H1 (cell line): ENCODE measurements around the gene FMC1. TPM values are rescaled to one million over a fixed set of nuclear protein-coding genes. Genes with fewer than 3 reads are reported as not detected.

Experiments
- CTCF ChIA-PET: fragments of 300-600 bp; sonication (Branson Sonifier 250); formaldehyde crosslinking; loops from one replicate; lab custom pipeline; 2021; ENCODE audit not compliant: partially characterized antibody; lab: Charles Lee
- POLR2A ChIA-PET: fragments of 300-600 bp; sonication (Branson Sonifier 250); formaldehyde crosslinking; loops from one replicate; lab custom pipeline; 2021; ENCODE audit warnings: inconsistent platforms; ENCODE audit not compliant: partially characterized antibody; lab: Charles Lee
- DNase-seq, 2 experiments: peaks; one replicate each; pipeline versions ENCODE4 v3.0.0 to v3.0.0-alpha.2; 2010 to 2022; ENCODE audit warnings: low spot score in 2 of 2, low read depth in 1 of 2, mixed read lengths in 1 of 2
- FAIRE-seq: peaks from 2 replicates; lab custom pipeline; 2011; peaks lifted over from hg19 to GRCh38; lab: Jason Lieb, UNC
- H2AFZ ChIP-seq: 2 replicates; pipeline ENCODE4 v1.8.1; 2012; ENCODE audit warnings: low read length, inconsistent platforms
- H2AK5ac ChIP-seq: 2 replicates; pipeline ENCODE4 v1.6.1; 2013; ENCODE audit warnings: low read depth, low read length
- H2BK120ac ChIP-seq: replicated peaks from 2 replicates; pipeline ENCODE3; 2013; ENCODE audit warnings: low read depth, low read length, inconsistent platforms
- H2BK12ac ChIP-seq: 2 replicates; pipeline ENCODE4 v1.6.1; 2013; ENCODE audit warnings: low read depth, low read length
- H2BK15ac ChIP-seq: 2 replicates; pipeline ENCODE4 v1.6.1; 2013; ENCODE audit warnings: low read length
- H2BK20ac ChIP-seq: 2 replicates; pipeline ENCODE4 v1.6.1; 2013; ENCODE audit warnings: low read length
- H2BK5ac ChIP-seq: 2 replicates; pipeline ENCODE4 v1.6.1; 2013; ENCODE audit warnings: low read depth, low read length
- H3K14ac ChIP-seq: 2 replicates; pipeline ENCODE4 v1.6.1; 2013; ENCODE audit warnings: inconsistent platforms; ENCODE audit not compliant: insufficient read length
- H3K18ac ChIP-seq: 2 replicates; pipeline ENCODE4 v1.6.1; 2013; ENCODE audit warnings: low read length; ENCODE audit errors: extremely low read depth
- H3K23ac ChIP-seq: 2 replicates; pipeline ENCODE4 v1.6.1; 2013; ENCODE audit warnings: inconsistent platforms; ENCODE audit not compliant: insufficient read length
- H3K23me2 ChIP-seq: 2 replicates; pipeline ENCODE4 v1.6.1; 2013; ENCODE audit warnings: low read depth, low read length
- H3K27ac ChIP-seq: 2 replicates; pipeline ENCODE4 v1.6.1; 2011; ENCODE audit warnings: low read depth, low read length, inconsistent platforms
- H3K27me3 ChIP-seq, 4 experiments: replicated peaks in 1 of 4; 1 replicate in 1 of 4; 2 replicates in 3 of 4; pipeline versions ENCODE4 v1.6.1 to v1.8.1; 2011 to 2013; ENCODE audit warnings: low read length in 3 of 4, mild to moderate bottlenecking in 3 of 4, inconsistent platforms in 2 of 4, mixed read lengths in 2 of 4, moderate library complexity in 1 of 4; ENCODE audit not compliant: control insufficient read depth in 3 of 4, insufficient read depth in 3 of 4; ENCODE audit errors: extremely low read depth in 1 of 4
- H3K36me3 ChIP-seq, 4 experiments: 2 replicates each; pipeline versions ENCODE4 v1.6.1 to v1.8.1; 2011 to 2013; ENCODE audit warnings: mild to moderate bottlenecking in 4 of 4, low read length in 3 of 4, moderate library complexity in 2 of 4, control low read depth in 1 of 4, inconsistent platforms in 1 of 4; ENCODE audit not compliant: insufficient read depth in 4 of 4, control insufficient read depth in 2 of 4
- H3K4ac ChIP-seq: replicated peaks from 2 replicates; pipeline ENCODE3; 2013; ENCODE audit warnings: low read length, low read depth, mixed read lengths, inconsistent platforms; ENCODE audit not compliant: insufficient read length
- H3K4me1 ChIP-seq, 4 experiments: replicated peaks in 1 of 4; 1 replicate in 1 of 4; 2 replicates in 3 of 4; pipeline versions ENCODE4 v1.6.1 to v1.8.1; 2011 to 2013; ENCODE audit warnings: low read length in 3 of 4, inconsistent platforms in 2 of 4, mixed read lengths in 1 of 4; ENCODE audit not compliant: insufficient read depth in 4 of 4, control insufficient read depth in 3 of 4
- H3K4me2 ChIP-seq, 2 experiments: 2 replicates each; pipeline versions ENCODE4 v1.6.1 to v1.8.1; 2011 to 2013; ENCODE audit warnings: low read depth in 2 of 2, low read length in 2 of 2, control low read depth in 1 of 2, inconsistent platforms in 1 of 2, mild to moderate bottlenecking in 1 of 2; ENCODE audit not compliant: insufficient read depth in 1 of 2
- H3K4me3 ChIP-seq, 4 experiments: fragments of 200-600, 300-600 bp in 1 of 4; sonication (generic), shearing (Covaris generic), sonication (Bioruptor Twin) in 1 of 4; 2 replicates each; pipeline versions ENCODE4 v1.5.1 to v1.8.1; 2011 to 2016; ENCODE audit warnings: low read length in 4 of 4, low read depth in 3 of 4, control low read depth in 2 of 4, inconsistent platforms in 2 of 4, mild to moderate bottlenecking in 2 of 4, mixed read lengths in 1 of 4, moderate library complexity in 1 of 4; ENCODE audit not compliant: insufficient read depth in 2 of 4; ENCODE audit errors: extremely low read depth in 1 of 4
- H3K56ac ChIP-seq: replicated peaks from 2 replicates; pipeline ENCODE3; 2013; ENCODE audit warnings: low read depth, mild to moderate bottlenecking, mixed read lengths, low read length, inconsistent platforms; ENCODE audit not compliant: insufficient read length
- H3K79me1 ChIP-seq: 2 replicates; pipeline ENCODE4 v1.6.1; 2013; ENCODE audit warnings: low read depth, low read length, control low read depth
- H3K79me2 ChIP-seq, 2 experiments: 2 replicates each; pipeline versions ENCODE4 v1.6.1 to v1.8.1; 2012 to 2013; ENCODE audit warnings: low read length in 2 of 2, mild to moderate bottlenecking in 2 of 2, inconsistent platforms in 1 of 2; ENCODE audit not compliant: insufficient read depth in 2 of 2, control insufficient read depth in 1 of 2
- H3K9ac ChIP-seq, 4 experiments: replicated peaks in 1 of 4; 1 replicate in 1 of 4; 2 replicates in 3 of 4; pipeline versions ENCODE4 v1.6.1 to v1.8.1; 2011 to 2013; ENCODE audit warnings: low read depth in 3 of 4, low read length in 3 of 4, control low read depth in 2 of 4, mild to moderate bottlenecking in 2 of 4, moderate library complexity in 2 of 4, inconsistent platforms in 1 of 4; ENCODE audit errors: extremely low read depth in 1 of 4
- H3K9me3 ChIP-seq, 2 experiments: 2 replicates each; pipeline versions ENCODE4 v1.6.1 to v1.8.1; 2012 to 2013; ENCODE audit warnings: mild to moderate bottlenecking in 2 of 2, moderate library complexity in 2 of 2, control low read depth in 1 of 2, inconsistent platforms in 1 of 2, low read depth in 1 of 2, low read length in 1 of 2, mixed read lengths in 1 of 2; ENCODE audit not compliant: insufficient read depth in 2 of 2
- H4K20me1 ChIP-seq, 2 experiments: replicated peaks in 1 of 2; 2 replicates each; pipeline versions ENCODE3 to v1.8.1; 2011 to 2013; ENCODE audit warnings: inconsistent platforms in 2 of 2, low read length in 2 of 2, mild to moderate bottlenecking in 1 of 2; ENCODE audit not compliant: insufficient read depth in 2 of 2, control insufficient read depth in 1 of 2
- H4K5ac ChIP-seq: 2 replicates; pipeline ENCODE4 v1.6.1; 2013; ENCODE audit warnings: low read length, low read depth, mixed read lengths, inconsistent platforms; ENCODE audit not compliant: insufficient read length
- H4K8ac ChIP-seq: 2 replicates; pipeline ENCODE4 v1.8.0; 2013; ENCODE audit warnings: mild to moderate bottlenecking, moderate library complexity, low read length, inconsistent platforms; ENCODE audit not compliant: insufficient read depth; ENCODE audit errors: extremely low read depth
- H4K91ac ChIP-seq: replicated peaks from 2 replicates; pipeline ENCODE3; 2013; ENCODE audit warnings: low read length, mixed read lengths, inconsistent platforms; ENCODE audit not compliant: insufficient read length
- ASH2L ChIP-seq: fragments of 200-600, 300-600 bp; sonication (generic); IDR thresholded peaks from one replicate; pipeline ENCODE4 v1.7.1; 2017; ENCODE audit warnings: low read length
- BACH1 ChIP-seq: IDR thresholded peaks from 2 replicates; pipeline ENCODE4 v1.6.1; 2012; ENCODE audit warnings: low read length, improper control_type of control experiment
- CEBPB ChIP-seq: IDR thresholded peaks from 2 replicates; pipeline ENCODE4 v1.6.1; 2012; ENCODE audit warnings: low read depth, low read length
- JUND ChIP-seq: IDR thresholded peaks from 2 replicates; pipeline ENCODE4 v1.6.1; 2011; ENCODE audit warnings: mild to moderate bottlenecking, improper control_type of control experiment, low read length
- KDM1A ChIP-seq: fragments of 200-600, 300-600 bp; sonication (generic); IDR thresholded peaks from 2 replicates; pipeline ENCODE4 v1.7.1; 2016; ENCODE audit warnings: mild to moderate bottlenecking, low read length, borderline replicate concordance
- KDM4A ChIP-seq: IDR thresholded peaks from one replicate; pipeline ENCODE4 v1.7.1; 2012; ENCODE audit warnings: low read depth, mild to moderate bottlenecking, moderate library complexity, low read length, inconsistent platforms; ENCODE audit not compliant: severe bottlenecking
- POLR2AphosphoS5 ChIP-seq: IDR thresholded peaks from 2 replicates; pipeline ENCODE4 v1.6.1; 2011; ENCODE audit warnings: low read depth, low read length
- RFX5 ChIP-seq: IDR thresholded peaks from 2 replicates; pipeline ENCODE4 v1.6.1; 2011; ENCODE audit warnings: low read depth, low read length, improper control_type of control experiment, borderline replicate concordance
- SIN3A ChIP-seq, 2 experiments: IDR thresholded peaks in 1 of 2; conservative IDR thresholded peaks in 1 of 2; 2 replicates each; pipeline ENCODE4 v1.6.1; 2011 to 2012; ENCODE audit warnings: low read length in 2 of 2, improper control_type of control experiment in 1 of 2, low read depth in 1 of 2, mild to moderate bottlenecking in 1 of 2
- SIX5 ChIP-seq: IDR thresholded peaks from 2 replicates; pipeline ENCODE4 v1.6.1; 2011; ENCODE audit warnings: mild to moderate bottlenecking, low read depth, low read length
- SP4 ChIP-seq: IDR thresholded peaks from 2 replicates; pipeline ENCODE4 v1.6.1; 2012; ENCODE audit warnings: low read length, inconsistent platforms
- SRF ChIP-seq: IDR thresholded peaks from 2 replicates; pipeline ENCODE4 v1.6.1; 2011; ENCODE audit warnings: mild to moderate bottlenecking, low read depth, low read length, moderate library complexity
- ZNF274 ChIP-seq: IDR thresholded peaks from 2 replicates; pipeline ENCODE4 v1.7.0; 2012; ENCODE audit warnings: low read length, borderline replicate concordance; ENCODE audit errors: extremely low read depth
- WGBS, 2 experiments: shearing (Covaris generic) in 1 of 2; methylation state at CpG; one replicate each; pipeline versions ENCODE4 v1.1.6 to v1.1.7; 2013 to 2015; ENCODE audit warnings: low lambda C conversion rate in 2 of 2, mixed read lengths in 2 of 2, inconsistent platforms in 1 of 2, low coverage in 1 of 2, missing lambda C conversion rate in 1 of 2; ENCODE audit not compliant: insufficient replicate concordance in 2 of 2, insufficient coverage in 1 of 2, insufficient read length in 1 of 2; ENCODE audit errors: extremely low coverage in 1 of 2, missing lambda C conversion rate in 1 of 2; 5-methylcytosine and 5-hydroxymethylcytosine counted together
- polyA plus RNA-seq, 7 experiments: library from polyadenylated mRNA; depleted of rRNA in 3 of 7; stranded (reverse) in 5 of 7; unstranded in 2 of 7; fragments of >200 nt in 5 of 7; fragments of 200-250 nt in 2 of 7; gene quantifications; 1 replicate in 5 of 7; 2 replicates in 1 of 7; 4 replicates in 1 of 7; pipeline versions ENCODE4 v1.2.1 to v1.2.3, GENCODE V29; 2011 to 2013; ENCODE audit warnings: missing spikeins in 2 of 7, mixed read lengths in 2 of 7
- total RNA-seq: library from RNA; stranded (reverse); fragmentation: NEBNext Ultra II Directional; extraction: Animal tissue kit (Norgen Biotek cat#: 25700); gene quantifications from 2 replicates; pipeline ENCODE4 v1.2.1, GENCODE V29; 2021
- TF ChIP-seq, protein P1 (sequence below): IDR thresholded peaks from 2 replicates; pipeline ENCODE4 v1.6.1; 2011; ENCODE audit warnings: low read length, improper control_type of control experiment

FMC1 gene
- total and polyA plus RNA-seq, 2 of the 8 experiments (the other 6 are each of a cell fraction or from before 2014, with no cell fraction given) = 15.8 to 28.4 TPM

GRCh38 chr7:139365336-139365735 lies 24.2 kb downstream of the FMC1 start:
- H3K36me3 ChIP-seq = peaks cover 0 to 21% (median 0%) of the 10 kb centered on the region in 4 experiments; a peak in 2 of 8 replicates
- 89% methylated on average over 2 of the region's 2 CpGs; no CpG with 5 or more reads in 1 of the 2 experiments for WGBS, 2 experiments
- H3K23ac ChIP-seq = no peak overlapping the region
- ChIA-PET POLR2A (interaction anchor here (0.7 to 2.0 kb wide), 4 partner anchors 9 to 21 kb away, joined by 3 to 5 read pairs (median 4); no protein-coding TSS in a partner anchor), CTCF (interaction anchor here (1.0 kb wide), 1 partner anchor 25 kb away, joined by 3 read pairs; no protein-coding TSS in a partner anchor)
- H4K5ac ChIP-seq = no peak overlapping the region
- no peak overlapping the region for H4K91ac ChIP-seq
- H3K14ac ChIP-seq = no peak overlapping the region
- no peak overlapping the region for H2BK20ac ChIP-seq
- no peak overlapping the region for H2AFZ ChIP-seq
- H3K4ac ChIP-seq = no peak overlapping the region
- H3K27me3 ChIP-seq = no peaks in the 10 kb centered on the region
- no peak overlapping the region for H3K9ac ChIP-seq
- no peak for DNase-seq
- no peak overlapping the region for H3K27ac ChIP-seq
- H3K79me2 ChIP-seq = peaks cover 34 to 98% of the 10 kb centered on the region in 2 experiments
- H3K4me3 ChIP-seq = no peak overlapping the region
- FAIRE-seq = no peak
- no peaks in the 10 kb centered on the region; the same call in 1 of the 2 replicates for H3K23me2 ChIP-seq
- H4K8ac ChIP-seq = no peak overlapping the region
- no peaks in the 10 kb centered on the region for H3K9me3 ChIP-seq
- no peak overlapping the region for H2BK15ac ChIP-seq
- no peaks in the 10 kb centered on the region for H3K79me1 ChIP-seq
- H3K56ac ChIP-seq = no peak overlapping the region
- H3K4me2 ChIP-seq = no peak overlapping the region
- H4K20me1 ChIP-seq = peaks cover 6 to 9% of the 10 kb centered on the region in 2 experiments
- no peak overlapping the region for H3K18ac ChIP-seq
- H2BK5ac ChIP-seq = no peak overlapping the region
- H2AK5ac ChIP-seq = no peak overlapping the region
- H2BK120ac ChIP-seq = no peak overlapping the region
- H3K4me1 ChIP-seq = peaks cover 0 to 11% (median 8%) of the 10 kb centered on the region in 4 experiments; a peak in 6 of 7 replicates
- H2BK12ac ChIP-seq = no peak overlapping the region
- TF ChIP-seq ZNF274 = no peak
- TF ChIP-seq CEBPB = no peak
- no peak for TF ChIP-seq RFX5
- no peak for TF ChIP-seq KDM1A
- TF ChIP-seq KDM4A = no peak
- TF ChIP-seq BACH1 = no peak
- no peak for TF ChIP-seq POLR2AphosphoS5
- TF ChIP-seq SIX5 = no peak
- no peak for TF ChIP-seq SP4
- TF ChIP-seq SIN3A (conservative IDR thresholded peaks at IDR 0.05 in 1 of 2, IDR thresholded peaks at IDR 0.05 in 1 of 2; ENCODE audit: low read depth in 1 of 2, low read length in 2 of 2) = no peak
- TF ChIP-seq JUND = no peak
- TF ChIP-seq, protein P1, sequence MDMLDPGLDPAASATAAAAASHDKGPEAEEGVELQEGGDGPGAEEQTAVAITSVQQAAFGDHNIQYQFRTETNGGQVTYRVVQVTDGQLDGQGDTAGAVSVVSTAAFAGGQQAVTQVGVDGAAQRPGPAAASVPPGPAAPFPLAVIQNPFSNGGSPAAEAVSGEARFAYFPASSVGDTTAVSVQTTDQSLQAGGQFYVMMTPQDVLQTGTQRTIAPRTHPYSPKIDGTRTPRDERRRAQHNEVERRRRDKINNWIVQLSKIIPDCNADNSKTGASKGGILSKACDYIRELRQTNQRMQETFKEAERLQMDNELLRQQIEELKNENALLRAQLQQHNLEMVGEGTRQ = no peak
- TF ChIP-seq ASH2L = no peak
- no peak for TF ChIP-seq SRF
